CD4-positive, alpha-beta T cell treated with Interferon gamma for 1 hour (primary cell): Measurements from ENCODE around the gene TPPP3.
A peak's percentile ranks its signal among the peaks of the same experiment; 100 is the strongest.

ENCODE experiments used
- DNase-seq: peaks from one replicate; pipeline ENCODE4 v3.0.0-alpha.2; 2020

TPPP3 gene

GRCh38 chr16:67403976-67404555 is 10.8 kb upstream of the TPPP3 start:
- no peak for DNase-seq

- no peak for DNase-seq
Observed at GRCh38 chr16:67400901-67401300, 7.6 kb upstream of the TPPP3 start.

GRCh38 chr16:67399749-67400704 is 6.7 kb upstream of the TPPP3 start:
- DNase-seq, result no peak

- peak; percentile 39 for DNase-seq
Observed at GRCh38 chr16:67399218-67399733, 6.0 kb upstream of the TPPP3 start.

GRCh38 chr16:67398546-67399217 is 5.4 kb upstream of the TPPP3 start:
- DNase-seq, result no peak

GRCh38 chr16:67397812-67398545 is 4.7 kb upstream of the TPPP3 start:
- DNase-seq, result no peak

- no peak for DNase-seq
Observed at GRCh38 chr16:67397036-67397801, 3.9 kb upstream of the TPPP3 start.

GRCh38 chr16:67396159-67397035 is 3.1 kb upstream of the TPPP3 start:
- peak; percentile 27 for DNase-seq

- no peak for DNase-seq
Observed at GRCh38 chr16:67395458-67396158, 2.3 kb upstream of the TPPP3 start.

- peak; percentile 19 for DNase-seq
Observed at GRCh38 chr16:67395105-67395457, 1.8 kb upstream of the TPPP3 start.

GRCh38 chr16:67394155-67395104 is 1.1 kb upstream of the TPPP3 start:
- DNase-seq, result peak; percentile 36

- no peak for DNase-seq
Observed at GRCh38 chr16:67393788-67394154, 473 bp upstream of the TPPP3 start.

GRCh38 chr16:67392301-67393059 is 818 bp downstream of the TPPP3 start:
- no peak for DNase-seq

- DNase-seq, result no peak
Observed at GRCh38 chr16:67391424-67392300, 1.6 kb downstream of the TPPP3 start.

- DNase-seq, result no peak
Observed at GRCh38 chr16:67390816-67391423, 2.4 kb downstream of the TPPP3 start.

GRCh38 chr16:67389911-67390815 is 3.1 kb downstream of the TPPP3 start:
- peak; percentile 62 for DNase-seq
